DMS114 treated with DMSO at 0.1 percent for 48 hours (cell line): ENCODE measurements around the gene PTPRC.

Experiments used
- DNase-seq: peaks from one replicate; lab custom pipeline; 2025; ENCODE audit not compliant: unreplicated experiment; lab: John Stamatoyannopoulos, UW

The PTPRC gene

DNA sequence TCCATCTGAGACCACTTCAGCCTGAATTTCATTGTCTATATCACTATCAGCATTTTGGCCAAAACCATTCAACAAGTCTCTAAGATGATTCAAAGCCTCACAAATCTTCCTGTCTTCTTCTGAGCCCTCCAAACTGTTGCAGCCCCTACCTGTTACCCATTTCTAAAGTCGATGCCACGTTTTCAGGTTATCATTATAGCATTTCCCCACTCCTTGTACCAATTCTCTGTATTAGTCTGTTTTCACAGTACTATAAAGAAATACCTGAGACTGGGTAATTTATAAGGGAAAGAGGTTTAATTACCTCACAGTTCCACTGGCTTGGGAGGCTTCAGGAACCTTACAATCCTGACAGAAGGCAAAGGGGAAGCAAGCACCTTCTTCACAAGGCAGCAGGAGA is 158.8 kb downstream of the PTPRC start:
- DNase-seq = no peak

DNA sequence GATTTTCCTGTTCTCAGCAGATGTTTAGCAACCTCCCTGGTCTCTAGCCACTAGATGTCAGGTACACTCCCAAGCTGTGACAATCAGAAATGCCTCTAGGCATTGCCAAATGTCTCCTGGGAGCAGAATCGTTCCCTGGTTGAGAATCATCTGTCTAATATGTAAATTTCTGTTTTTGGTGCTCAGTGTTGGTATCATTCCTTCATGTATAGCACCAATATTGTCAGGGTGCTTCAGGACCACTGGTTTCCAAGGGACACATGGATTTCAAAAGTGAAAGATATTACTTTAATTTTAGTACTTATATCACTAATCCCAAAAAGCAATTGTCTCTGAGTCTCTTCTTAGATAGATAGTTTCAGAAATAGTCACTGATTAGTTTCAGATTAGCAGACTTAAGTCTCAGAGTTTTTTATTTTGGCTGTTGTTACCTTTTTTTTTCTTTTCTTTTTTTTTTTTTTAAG is 160.1 kb downstream of the PTPRC start:
- DNase-seq = no peak

DNA sequence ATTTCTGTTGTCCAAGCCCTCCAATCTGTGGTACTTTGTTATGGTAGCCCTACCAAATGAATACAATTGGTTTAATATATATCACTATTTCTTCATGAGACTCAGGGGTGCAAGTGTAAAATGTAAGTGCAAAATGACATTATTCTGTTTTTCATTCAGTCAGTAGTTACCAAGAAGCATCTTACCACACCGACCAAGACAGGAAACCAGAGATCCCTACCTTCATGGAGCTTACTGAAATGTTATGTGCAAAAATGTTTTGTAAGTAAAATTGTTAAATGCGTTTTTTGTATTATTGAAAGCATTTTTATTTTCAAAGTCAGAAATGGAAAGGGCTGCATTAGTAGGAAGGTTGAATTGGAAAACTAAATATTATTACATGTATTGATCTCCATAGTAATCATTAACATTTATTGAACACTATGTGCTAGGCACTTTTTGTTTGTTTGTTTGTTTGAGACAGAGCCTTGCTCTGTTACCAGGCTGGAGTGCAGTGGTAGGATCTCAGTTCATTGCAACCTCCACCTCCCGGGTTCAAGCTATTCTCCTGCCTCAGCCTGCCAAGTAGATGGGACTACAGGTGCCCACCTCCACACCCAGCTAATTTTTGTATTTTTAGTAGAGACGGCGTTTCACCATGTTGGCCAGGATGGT is 166.8 kb downstream of the PTPRC start:
- no peak for DNase-seq

DNA sequence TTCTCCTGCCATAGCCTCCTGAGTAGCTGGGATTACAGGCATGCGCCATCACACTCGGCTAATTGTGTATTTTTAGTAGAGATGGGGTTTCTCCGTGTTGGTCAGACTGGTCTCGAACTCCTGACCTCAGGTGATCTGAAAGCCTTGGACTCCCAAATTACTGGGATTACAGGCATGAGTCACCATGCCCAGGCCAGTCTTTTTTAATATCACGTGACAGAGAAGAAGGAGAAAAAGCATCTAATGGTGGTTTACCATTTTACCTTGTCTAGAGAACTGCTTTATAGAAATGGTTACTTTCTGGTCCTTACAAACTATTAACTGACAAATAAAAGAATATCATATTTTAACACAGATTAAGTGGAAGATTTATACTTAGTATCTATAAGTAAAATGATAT is 168.0 kb downstream of the PTPRC start:
- DNase-seq = no peak
